GM12891 (cell line): ENCODE data around the gene ATG16L1.

ENCODE experiments used
- POLR2A ChIP-seq: IDR thresholded peaks from 2 replicates; pipeline ENCODE4 v1.6.1; 2011; ENCODE audit warnings: low read depth, low read length, control low read depth
- POLR2AphosphoS5 ChIP-seq: IDR thresholded peaks from 2 replicates; pipeline ENCODE4 v1.6.1; 2011; ENCODE audit warnings: low read depth, low read length, control low read depth
- TAF1 ChIP-seq: IDR thresholded peaks from 2 replicates; pipeline ENCODE4 v1.6.1; 2011; ENCODE audit warnings: low read depth, low read length, control low read depth

- TF ChIP-seq POLR2A (no peak), POLR2AphosphoS5 (no peak), TAF1 (no peak)
Observed at GRCh38 chr2:233210281-233210680, 41.2 kb upstream of the ATG16L1 start.
